ENCODE results near the gene CAMK1D. TPM values are rescaled to one million over a fixed set of nuclear protein-coding genes. Genes with fewer than 3 reads are reported as not detected.

Gene CAMK1D
- total RNA-seq, 1 experiment from 2014 or later = 6.3 TPM

GRCh38 chr10:12655940-12656339 lies 306.6 kb downstream of the CAMK1D start:
- H3K27ac Mint-ChIP-seq = no peak overlapping the region
- no peak overlapping the region for H2AFZ ChIP-seq (ENCODE audit: low read length)
- H2BK15ac ChIP-seq (ENCODE audit: low read depth, low read length) = no peak overlapping the region
- no peak for DNase-seq
- no peak overlapping the region for H2BK20ac ChIP-seq (ENCODE audit: low read depth, low read length, poor library complexity, severe bottlenecking)
- H3K56ac ChIP-seq (ENCODE audit: insufficient read length, low read depth, low read length) = no peak overlapping the region
- H3K23me2 ChIP-seq (ENCODE audit: insufficient read length, low read depth, low read length, poor library complexity, severe bottlenecking) = no peaks in the 10 kb centered on the region
- no peaks in the 10 kb centered on the region; a peak in 1 of 7 replicates for H3K36me3 Mint-ChIP-seq (ENCODE audit: insufficient read depth in 1 of 3, low read depth in 3 of 3)
- no peaks in the 10 kb centered on the region for H3K79me1 ChIP-seq (ENCODE audit: insufficient read depth, low read depth, low read length, poor library complexity, severe bottlenecking)
- no peaks in the 10 kb centered on the region for H4K20me1 ChIP-seq (ENCODE audit: control insufficient read depth, insufficient read depth, insufficient read length)
- no peaks in the 10 kb centered on the region for H3K79me2 ChIP-seq (ENCODE audit: insufficient read depth, low read length)
- H3K4me1 Mint-ChIP-seq = no peaks in the 10 kb centered on the region
- no peaks in the 10 kb centered on the region; the same call in 1 of the 2 replicates for H3K4me1 ChIP-seq (ENCODE audit: insufficient read depth, low read length)
- H3T11ph ChIP-seq (ENCODE audit: low read length) = no peak overlapping the region
- no peaks in the 10 kb centered on the region; a peak in 1 of 5 replicates for H3K9me3 Mint-ChIP-seq
- no peak overlapping the region for H3K18ac ChIP-seq (ENCODE audit: insufficient read length, low read depth, low read length)
- H3K4me2 ChIP-seq (ENCODE audit: insufficient read depth, insufficient read length, low read length) = no peak overlapping the region
- H3K27me3 ChIP-seq (ENCODE audit: insufficient read depth, low read length) = no peaks in the 10 kb centered on the region
- H2BK120ac ChIP-seq (ENCODE audit: low read depth, low read length, poor library complexity, severe bottlenecking) = no peak overlapping the region
- H3K23ac ChIP-seq (ENCODE audit: insufficient read length, low read depth, low read length) = no peak overlapping the region
- no peak overlapping the region for H4K5ac ChIP-seq (ENCODE audit: insufficient read length, low read depth, low read length)
- no peak for TF ChIP-seq CTCF (conservative IDR thresholded peaks at IDR 0.05)
- no peak overlapping the region for H2AK5ac ChIP-seq (ENCODE audit: insufficient read length, low read length)
- no peak overlapping the region for H4K8ac ChIP-seq (replicated peaks; ENCODE audit: insufficient read length, low read depth, low read length)
- no peaks in the 10 kb centered on the region for H3K27me3 Mint-ChIP-seq (ENCODE audit: low read depth)
- H2BK5ac ChIP-seq (ENCODE audit: insufficient read length, low read length) = no peak overlapping the region
- no peak overlapping the region for H3K27ac ChIP-seq (ENCODE audit: insufficient read length, low read depth, low read length)
- H3K4me3 Mint-ChIP-seq = no peak overlapping the region
- no peak overlapping the region for H2BK12ac ChIP-seq (ENCODE audit: insufficient read length, low read depth, low read length)
- no peaks in the 10 kb centered on the region for H3K9me3 ChIP-seq (ENCODE audit: control insufficient read depth, low read depth, low read length)
- H3K14ac ChIP-seq (ENCODE audit: insufficient read depth, low read length) = no peak overlapping the region
- no peak overlapping the region for H3K9ac ChIP-seq (ENCODE audit: extremely low read depth, insufficient read length, low read length)
- H4K91ac ChIP-seq (ENCODE audit: insufficient read length, low read depth, low read length) = no peak overlapping the region
- no peak overlapping the region for H3K4ac ChIP-seq (ENCODE audit: low read depth, low read length)
- no CpG with 5 or more reads among the region's 2 CpGs for WGBS (ENCODE audit: extremely low coverage, insufficient read length, low lambda C conversion rate)

All from H9 (cell line).